Measurements from ENCODE around the gene APLP2. TPM values are rescaled to one million over a fixed set of nuclear protein-coding genes. Genes with fewer than 3 reads are reported as not detected.

Gene APLP2
- polyA plus RNA-seq, 3 donors = 486 to 622 (median 591) TPM

DNA sequence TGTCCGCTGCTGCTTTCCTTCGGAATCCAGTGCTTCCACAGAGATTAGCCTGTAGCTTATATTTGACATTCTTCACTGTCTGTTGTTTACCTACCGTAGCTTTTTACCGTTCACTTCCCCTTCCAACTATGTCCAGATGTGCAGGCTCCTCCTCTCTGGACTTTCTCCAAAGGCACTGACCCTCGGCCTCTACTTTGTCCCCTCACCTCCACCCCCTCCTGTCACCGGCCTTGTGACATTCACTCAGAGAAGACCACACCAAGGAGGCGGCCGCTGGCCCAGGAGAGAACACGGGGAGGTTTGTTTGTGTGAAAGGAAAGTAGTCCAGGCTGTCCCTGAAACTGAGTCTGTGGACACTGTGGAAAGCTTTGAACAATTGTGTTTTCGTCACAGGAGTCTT is 74.4 kb downstream of the APLP2 start:
- Histone ChIP-seq H4K20me1 (ENCODE audit: insufficient read depth, low read length) (peaks cover 61% of the 10 kb centered on the region), H2AFZ (ENCODE audit: insufficient read depth, low read depth, low read length, poor library complexity, severe bottlenecking) (no peak overlapping the region), H3K27ac (ENCODE audit: low read depth in 1 of 2, low read length in 2 of 2) (peak overlapping the region; percentile 19 to 91), H3K9ac (ENCODE audit: insufficient read depth, low read length, poor library complexity, severe bottlenecking) (no peak overlapping the region), H3K27me3 (ENCODE audit: control insufficient read depth in 2 of 2, insufficient read depth in 2 of 2, low read length in 2 of 2) (no peaks in the 10 kb centered on the region), H3K4me2 (replicated peaks; ENCODE audit: extremely low read depth, low read length, poor library complexity, severe bottlenecking) (no peak overlapping the region), H3K36me3 (replicated peaks in 1 of 2; ENCODE audit: control insufficient read depth in 1 of 2, insufficient read depth in 2 of 2, low read length in 2 of 2) (peaks cover 64 to 72% of the 10 kb centered on the region in 2 donors), H3K9me3 (replicated peaks in 1 of 2; ENCODE audit: control insufficient read depth in 1 of 2, insufficient read depth in 1 of 2, low read length in 2 of 2) (no peaks in the 10 kb centered on the region), H3K4me3 (replicated peaks in 1 of 3; ENCODE audit: low read depth in 2 of 3, low read length in 3 of 3) (no peak overlapping the region), H3K79me2 (ENCODE audit: insufficient read depth, low read length) (peaks cover 59% of the 10 kb centered on the region), H3K4me1 (ENCODE audit: control insufficient read depth in 1 of 2, insufficient read depth in 2 of 2, low read length in 2 of 2) (peaks cover 40 to 45% of the 10 kb centered on the region in 2 donors)
- peaks cover 72 to 82% of the 10 kb centered on the region in 2 donors for H3K36me3 Mint-ChIP-seq
- no peak for TF ChIP-seq CTCF (IDR thresholded peaks at IDR 0.05)
- no peak overlapping the region for H3K4me3 Mint-ChIP-seq
- H3K27me3 Mint-ChIP-seq (ENCODE audit: low read depth in 3 of 3) = peaks cover 0 to 2% (median 0%) of the 10 kb centered on the region in 3 donors
- peaks cover 47% of the 10 kb centered on the region for H3K4me1 Mint-ChIP-seq
- DNase-seq = no peak
- 68% methylated on average over 5 of the region's 10 CpGs for WGBS (ENCODE audit: insufficient coverage)
- H3K27ac Mint-ChIP-seq = peak overlapping the region; percentile 52 to 96 (median 88)
- no peaks in the 10 kb centered on the region for H3K9me3 Mint-ChIP-seq
- intact Hi-C loops (cut with micrococcal nuclease) = no loop called here

DNA sequence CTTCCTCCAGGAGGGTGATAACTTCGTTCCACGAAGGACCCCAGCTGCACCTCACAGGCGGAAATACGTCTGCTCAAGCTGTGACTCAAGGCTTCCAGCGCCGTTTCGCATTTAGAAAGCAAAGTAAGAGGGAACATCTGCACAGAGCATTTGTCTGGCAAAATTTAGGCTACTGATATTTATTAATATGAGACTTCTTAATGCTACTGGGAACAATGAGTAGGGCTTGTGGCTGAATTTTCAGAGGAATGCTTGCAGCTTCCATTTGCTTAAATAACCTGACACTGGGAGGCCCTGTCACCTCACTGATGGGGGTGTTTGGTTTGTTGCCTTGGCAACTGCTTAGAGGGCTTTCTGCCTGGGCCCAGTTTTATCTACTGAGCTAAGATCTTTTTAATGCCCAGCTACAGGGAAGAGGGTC is 75.2 kb downstream of the APLP2 start:
- no peak overlapping the region for H3K4me3 ChIP-seq (replicated peaks in 1 of 3; ENCODE audit: low read depth in 2 of 3, low read length in 3 of 3)
- H3K36me3 ChIP-seq (replicated peaks in 1 of 2; ENCODE audit: control insufficient read depth in 1 of 2, insufficient read depth in 2 of 2, low read length in 2 of 2) = peaks cover 57 to 71% of the 10 kb centered on the region in 2 donors
- H3K4me1 Mint-ChIP-seq = peaks cover 47% of the 10 kb centered on the region
- H3K36me3 Mint-ChIP-seq = peaks cover 69 to 83% of the 10 kb centered on the region in 2 donors
- H3K9me3 ChIP-seq (replicated peaks in 1 of 2; ENCODE audit: control insufficient read depth in 1 of 2, insufficient read depth in 1 of 2, low read length in 2 of 2) = no peaks in the 10 kb centered on the region
- H3K4me3 Mint-ChIP-seq = no peak overlapping the region
- peaks cover 51% of the 10 kb centered on the region for H3K79me2 ChIP-seq (ENCODE audit: insufficient read depth, low read length)
- no peak overlapping the region for H3K4me2 ChIP-seq (replicated peaks; ENCODE audit: extremely low read depth, low read length, poor library complexity, severe bottlenecking)
- H3K9ac ChIP-seq (ENCODE audit: insufficient read depth, low read length, poor library complexity, severe bottlenecking) = no peak overlapping the region
- peaks cover 54% of the 10 kb centered on the region for H4K20me1 ChIP-seq (ENCODE audit: insufficient read depth, low read length)
- no peaks in the 10 kb centered on the region for H3K27me3 ChIP-seq (ENCODE audit: control insufficient read depth in 2 of 2, insufficient read depth in 2 of 2, low read length in 2 of 2)
- TF ChIP-seq CTCF (IDR thresholded peaks at IDR 0.05) = no peak
- H2AFZ ChIP-seq (ENCODE audit: insufficient read depth, low read depth, low read length, poor library complexity, severe bottlenecking) = no peak overlapping the region
- H3K27ac Mint-ChIP-seq = peak overlapping the region; percentile 83 to 98 (median 95)
- peaks cover 0 to 2% (median 0%) of the 10 kb centered on the region in 3 donors for H3K27me3 Mint-ChIP-seq (ENCODE audit: low read depth in 3 of 3)
- H3K9me3 Mint-ChIP-seq = no peaks in the 10 kb centered on the region
- 95% methylated on average over 4 of the region's 7 CpGs for WGBS (ENCODE audit: insufficient coverage)
- peak overlapping the region; percentile 91 to 92 for H3K27ac ChIP-seq (ENCODE audit: low read depth in 1 of 2, low read length in 2 of 2)
- intact Hi-C loops (cut with micrococcal nuclease) = no loop called here
- peaks cover 40 to 45% of the 10 kb centered on the region in 2 donors for H3K4me1 ChIP-seq (ENCODE audit: control insufficient read depth in 1 of 2, insufficient read depth in 2 of 2, low read length in 2 of 2)
- no peak for DNase-seq
